GM18498 (cell line): ENCODE data around the gene CLEC6A.
"Not testable (repeated sequence)": the region's sequence is repeated elsewhere in the genome, so short reads cannot be mapped to it uniquely, and the experiment has no call there.

Experiments
- ATAC-seq: cut with Tn5 transposase; IDR thresholded peaks from one replicate; pipeline ENCODE4 v1.9.1; 2021; ENCODE audit warnings: mild to moderate bottlenecking, moderate library complexity; ENCODE audit not compliant: unreplicated experiment

The CLEC6A gene

GRCh38 chr12:8493084-8493483 lies 37.3 kb downstream of the CLEC6A start:
- ATAC-seq, result peak; percentile 99

GRCh38 chr12:8495671-8496070 lies 39.9 kb downstream of the CLEC6A start:
- not testable (repeated sequence) for ATAC-seq

DNA sequence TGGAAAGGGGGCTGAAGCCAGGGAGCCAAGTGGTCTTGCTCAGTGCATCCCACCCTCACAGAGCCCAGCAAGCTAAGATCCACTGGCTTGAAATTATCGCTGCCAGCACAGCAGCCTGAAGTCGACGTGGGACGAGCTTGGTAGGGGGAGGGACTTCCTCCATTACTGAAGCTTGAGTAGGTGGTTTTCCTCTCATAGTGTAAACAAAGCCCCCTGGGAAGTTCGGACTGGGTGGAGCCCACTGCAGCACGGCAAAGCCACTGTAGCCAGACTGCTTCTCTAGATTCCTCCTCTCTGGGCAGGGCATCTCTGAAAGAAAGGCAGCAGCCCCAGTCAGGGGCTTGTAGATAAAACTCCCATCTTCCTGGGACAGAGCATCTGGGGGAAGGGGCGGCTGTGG lies 40.3 kb downstream of the CLEC6A start:
- not testable (repeated sequence) for ATAC-seq

DNA sequence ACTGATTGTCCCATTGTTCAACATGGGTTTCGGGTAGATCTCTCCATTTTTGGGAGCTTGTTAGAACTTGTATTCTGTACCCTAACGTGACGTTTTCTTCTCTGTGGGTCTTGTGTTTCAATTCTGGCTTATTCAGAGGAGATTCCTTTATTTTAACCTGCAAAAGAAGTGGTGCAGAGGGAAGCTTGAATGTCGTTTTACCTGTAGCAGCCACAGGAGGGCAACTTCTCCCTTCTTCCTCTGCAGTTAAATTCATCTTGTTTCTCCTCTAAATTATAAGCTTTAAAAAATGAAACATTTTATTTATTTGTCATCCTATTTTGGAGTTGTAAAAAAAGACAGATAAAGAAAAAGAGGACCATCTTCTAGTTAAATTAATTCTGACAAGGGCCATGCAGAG lies 43.9 kb downstream of the CLEC6A start:
- ATAC-seq, result no peak

- ATAC-seq, result no peak
Measured at GRCh38 chr12:8501720-8502119, 46.0 kb downstream of the CLEC6A start.

GRCh38 chr12:8504351-8504750 lies 48.6 kb downstream of the CLEC6A start:
- no peak for ATAC-seq

- ATAC-seq, result no peak
Measured at GRCh38 chr12:8507596-8507995, 51.8 kb downstream of the CLEC6A start.

DNA sequence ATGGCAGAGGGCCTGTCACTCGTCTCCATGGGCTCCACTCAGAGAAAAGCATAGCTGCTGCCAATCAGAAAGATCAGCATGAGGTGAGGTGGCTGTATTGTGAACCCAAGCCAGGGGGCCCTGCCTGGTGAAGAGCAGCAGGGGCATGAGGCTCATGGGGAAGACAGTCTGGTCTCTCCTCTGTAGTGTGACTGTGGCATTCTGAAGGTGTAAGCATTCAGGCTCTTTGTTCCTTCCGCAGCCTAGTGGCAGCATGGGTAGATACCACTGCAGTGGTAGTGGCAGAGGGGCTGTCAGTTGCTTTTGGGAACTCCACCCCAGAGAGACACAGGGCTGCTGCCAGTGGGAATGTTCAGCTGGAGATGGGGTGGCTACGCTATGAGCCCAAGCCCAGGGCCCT lies 52.5 kb downstream of the CLEC6A start:
- no peak for ATAC-seq

DNA sequence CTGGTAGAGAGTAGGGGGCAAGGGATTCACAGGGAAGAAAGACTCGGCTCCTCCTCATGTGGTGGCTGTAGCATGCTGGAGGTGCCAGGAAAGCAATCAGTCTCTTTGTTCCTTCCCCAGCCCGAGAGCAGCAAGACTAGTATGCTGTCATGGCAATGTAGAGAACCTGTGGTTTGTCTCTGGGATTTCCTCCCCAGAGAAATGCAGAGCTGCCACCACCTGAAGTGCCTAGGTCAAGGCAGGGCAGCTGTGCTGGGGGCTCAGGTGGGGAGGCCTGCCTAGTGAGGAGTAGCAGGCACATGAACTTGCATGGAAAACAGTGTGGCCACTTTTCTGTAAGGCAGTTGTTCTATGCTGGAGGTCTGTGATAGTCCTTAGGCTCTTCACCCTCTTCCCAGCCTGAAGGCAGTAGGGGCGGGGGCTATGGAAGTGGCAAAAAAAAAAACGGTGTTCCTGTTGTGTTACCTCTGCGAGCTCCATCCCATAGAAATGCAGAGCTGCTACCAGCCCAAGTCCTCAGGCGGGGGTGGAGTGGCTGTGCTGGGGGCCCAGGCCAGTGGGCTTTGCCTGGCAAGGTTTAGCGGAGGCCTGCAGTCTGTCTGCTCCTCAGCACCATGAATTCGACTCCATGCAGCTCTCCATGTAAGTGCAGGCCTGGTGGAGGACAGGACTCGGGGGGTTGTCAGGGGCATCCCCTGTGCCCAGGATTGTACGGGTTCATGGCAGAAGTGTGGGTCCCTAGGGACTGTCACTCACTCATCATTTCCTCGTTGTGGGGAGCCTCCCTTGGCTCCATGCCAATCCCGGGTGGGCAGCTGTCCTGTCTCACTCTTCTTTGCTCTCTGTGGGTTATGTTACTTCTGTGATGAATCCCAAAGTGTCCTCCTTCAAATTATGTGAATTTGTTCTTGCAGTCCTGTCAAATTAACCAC lies 53.4 kb downstream of the CLEC6A start:
- no peak for ATAC-seq

- ATAC-seq, result no peak
Measured at GRCh38 chr12:8513256-8513655, 57.5 kb downstream of the CLEC6A start, which contains the start of gene CLEC4D. Gene CLEC4D (plus strand): TSS chr12:8513503. CDS start chr12:8513733, 230 bp downstream.

- no peak for ATAC-seq
Measured at GRCh38 chr12:8517971-8518370, 62.2 kb downstream of the CLEC6A start.

GRCh38 chr12:8519171-8519570 lies 63.4 kb downstream of the CLEC6A start:
- no peak for ATAC-seq

GRCh38 chr12:8527250-8528130 lies 71.7 kb downstream of the CLEC6A start:
- ATAC-seq, result no peak
